Endodermal cell (in vitro differentiated cells): ENCODE results near the gene AMMECR1. TPM values are rescaled to one million over a fixed set of nuclear protein-coding genes. Genes with fewer than 3 reads are reported as not detected.
"Not testable (repeated sequence)": the region's sequence is repeated elsewhere in the genome, so short reads cannot be mapped to it uniquely, and the experiment has no call there.

Experiments
- DNase-seq: peaks from one replicate; pipeline ENCODE4 v3.0.0-alpha.2; 2017
- H3K27ac ChIP-seq: 2 replicates; pipeline ENCODE4 v1.5.1; 2013; ENCODE audit warnings: mild to moderate bottlenecking, low read depth, low read length, moderate library complexity
- H3K27me3 ChIP-seq: 2 replicates; pipeline ENCODE4 v1.6.1; 2013; ENCODE audit warnings: mild to moderate bottlenecking, low read length, moderate library complexity; ENCODE audit not compliant: insufficient read depth, control insufficient read depth, poor library complexity, severe bottlenecking
- H3K36me3 ChIP-seq: 2 replicates; pipeline ENCODE4 v1.7.0; 2013; ENCODE audit warnings: mild to moderate bottlenecking, low read length, moderate library complexity; ENCODE audit not compliant: control insufficient read depth, insufficient read depth
- H3K4me1 ChIP-seq: one replicate; pipeline ENCODE4 v1.7.0; 2013; ENCODE audit warnings: low read length; ENCODE audit not compliant: control insufficient read depth, insufficient read depth
- H3K4me3 ChIP-seq: 2 replicates; pipeline ENCODE4 v1.5.1; 2013; ENCODE audit warnings: mild to moderate bottlenecking, low read length, moderate library complexity
- H3K9ac ChIP-seq: 2 replicates; pipeline ENCODE4 v1.6.1; 2013; ENCODE audit warnings: mild to moderate bottlenecking, low read length, moderate library complexity; ENCODE audit not compliant: poor library complexity, severe bottlenecking; ENCODE audit errors: extremely low read depth
- H3K9me3 ChIP-seq: 2 replicates; pipeline ENCODE4 v1.6.1; 2013; ENCODE audit warnings: mild to moderate bottlenecking, low read length, moderate library complexity; ENCODE audit not compliant: control insufficient read depth
- H3K27ac Mint-ChIP-seq: 2 replicates; pipeline ENCODE4 v1.8.0; 2020; ENCODE audit warnings: mixed read lengths
- H3K27me3 Mint-ChIP-seq: 2 replicates; pipeline ENCODE4 v1.8.0; 2021; ENCODE audit warnings: mild to moderate bottlenecking, mixed read lengths; ENCODE audit not compliant: insufficient read depth
- H3K36me3 Mint-ChIP-seq: 2 replicates; pipeline ENCODE4 v1.8.0; 2020; ENCODE audit warnings: low read depth, mixed read lengths
- H3K4me1 Mint-ChIP-seq: 2 replicates; pipeline ENCODE4 v1.8.0; 2020; ENCODE audit warnings: mixed read lengths
- H3K4me3 Mint-ChIP-seq: 2 replicates; pipeline ENCODE4 v1.8.0; 2020; ENCODE audit warnings: mild to moderate bottlenecking, moderate library complexity, mixed read lengths
- H3K9me3 Mint-ChIP-seq: 2 replicates; pipeline ENCODE4 v1.8.0; 2020; ENCODE audit warnings: mild to moderate bottlenecking, mixed read lengths
- CTCF ChIP-seq: fragments of 200-600 bp; sonication (generic); conservative IDR thresholded peaks from 2 replicates; pipeline ENCODE4 v1.5.0; 2021; ENCODE audit warnings: antibody characterized with exemption, mild to moderate bottlenecking
- WGBS, 2 experiments: methylation state at CpG; one replicate each; pipeline versions ENCODE4 v1.1.5 to v1.1.7; 2013; ENCODE audit warnings: missing lambda C conversion rate in 2 of 2, mixed read lengths in 1 of 2; ENCODE audit not compliant: insufficient coverage in 1 of 2, insufficient read length in 1 of 2; 5-methylcytosine and 5-hydroxymethylcytosine counted together
- total RNA-seq, 2 donors: library from RNA; stranded (reverse); fragmentation: NEBNext Ultra II Directional in 1 of 2; extraction: Animal tissue kit (Norgen Biotek cat#: 25700) in 1 of 2; gene quantifications; 2 replicates in 1 of 2; 3 replicates in 1 of 2; pipeline ENCODE4 v1.2.1, GENCODE V29; 2021

AMMECR1 gene
- total RNA-seq, 2 donors from 2014 or later = 26.8 to 62.2 TPM

GRCh38 chrX:110338935-110339334 lies 21.1 kb upstream of the AMMECR1 start:
- Histone ChIP-seq H3K27me3 (no peaks in the 10 kb centered on the region), H3K9me3 (no peaks in the 10 kb centered on the region), H3K27ac (no peak overlapping the region), H3K36me3 (no peaks in the 10 kb centered on the region), H3K4me3 (no peak overlapping the region), H3K9ac (no peak overlapping the region), H3K4me1 (no peaks in the 10 kb centered on the region)
- Mint-ChIP-seq H3K4me3 (no peak overlapping the region), H3K36me3 (no peaks in the 10 kb centered on the region), H3K27me3 (no peaks in the 10 kb centered on the region), H3K9me3 (peaks cover 3% of the 10 kb centered on the region), H3K27ac (no peak overlapping the region), H3K4me1 (no peaks in the 10 kb centered on the region)
- 91% methylated on average over 4 of the region's 4 CpGs; no CpG with 5 or more reads in 1 of the 2 experiments for WGBS, 2 experiments
- no peak for TF ChIP-seq CTCF
- no peak for DNase-seq

- not testable (repeated sequence) for H3K4me3 ChIP-seq, H3K9me3 ChIP-seq, H3K9ac ChIP-seq, H3K36me3 Mint-ChIP-seq, H3K27ac Mint-ChIP-seq, H3K4me1 ChIP-seq, H3K27ac ChIP-seq, H3K9me3 Mint-ChIP-seq, H3K4me3 Mint-ChIP-seq, DNase-seq, H3K4me1 Mint-ChIP-seq, H3K36me3 ChIP-seq, H3K27me3 ChIP-seq, H3K27me3 Mint-ChIP-seq
- WGBS, 2 experiments = no CpG with 5 or more reads among the region's 1 CpG
Measured at GRCh38 chrX:110333458-110333857, 15.6 kb upstream of the AMMECR1 start.

- 100% methylated on average over 1 to 3 of the region's 3 CpGs for WGBS, 2 experiments
- no peaks in the 10 kb centered on the region for H3K4me1 Mint-ChIP-seq
- no peak overlapping the region for H3K4me3 Mint-ChIP-seq
- H3K27ac Mint-ChIP-seq = no peak overlapping the region
- H3K4me3 ChIP-seq = no peak overlapping the region
- H3K9me3 Mint-ChIP-seq = no peaks in the 10 kb centered on the region
- H3K27me3 Mint-ChIP-seq = no peaks in the 10 kb centered on the region
- H3K27me3 ChIP-seq = no peaks in the 10 kb centered on the region
- no peak overlapping the region for H3K9ac ChIP-seq
- no peaks in the 10 kb centered on the region for H3K9me3 ChIP-seq
- no peaks in the 10 kb centered on the region for H3K36me3 Mint-ChIP-seq
- no peak for TF ChIP-seq CTCF
- H3K4me1 ChIP-seq = no peaks in the 10 kb centered on the region
- DNase-seq = no peak
- no peak overlapping the region for H3K27ac ChIP-seq
- no peaks in the 10 kb centered on the region for H3K36me3 ChIP-seq
Measured at GRCh38 chrX:110331444-110332030, 13.7 kb upstream of the AMMECR1 start.

- H3K36me3 ChIP-seq, H3K27me3 Mint-ChIP-seq, H3K9ac ChIP-seq, DNase-seq, H3K27ac Mint-ChIP-seq, H3K4me3 ChIP-seq, H3K4me1 ChIP-seq, H3K27ac ChIP-seq, H3K9me3 Mint-ChIP-seq, H3K4me1 Mint-ChIP-seq, H3K36me3 Mint-ChIP-seq, H3K27me3 ChIP-seq, H3K9me3 ChIP-seq, H3K4me3 Mint-ChIP-seq: not testable (repeated sequence)
- WGBS, 2 experiments = 88% methylated on average over 1 of the region's 1 CpG; no CpG with 5 or more reads in 1 of the 2 experiments
Measured at GRCh38 chrX:110328613-110329012, 10.7 kb upstream of the AMMECR1 start.
